Renal cortical epithelial cell (primary cell): ENCODE measurements around the gene SLAIN1. TPM values are rescaled to one million over a fixed set of nuclear protein-coding genes. Genes with fewer than 3 reads are reported as not detected.
A peak's percentile ranks its signal among the peaks of the same experiment; 100 is the strongest.

Experiments used
- DNase-seq: peaks from one replicate; pipeline ENCODE4 v3.0.0-alpha.2; 2011; ENCODE audit warnings: low read depth
- total RNA-seq: library from RNA; depleted of rRNA; stranded (reverse); fragments of >200 nt; gene quantifications from 2 replicates; pipeline ENCODE4 v1.2.3, GENCODE V29; 2014

SLAIN1 gene
- total RNA-seq, 1 donor from 2014 or later, result 5.8 TPM

DNA sequence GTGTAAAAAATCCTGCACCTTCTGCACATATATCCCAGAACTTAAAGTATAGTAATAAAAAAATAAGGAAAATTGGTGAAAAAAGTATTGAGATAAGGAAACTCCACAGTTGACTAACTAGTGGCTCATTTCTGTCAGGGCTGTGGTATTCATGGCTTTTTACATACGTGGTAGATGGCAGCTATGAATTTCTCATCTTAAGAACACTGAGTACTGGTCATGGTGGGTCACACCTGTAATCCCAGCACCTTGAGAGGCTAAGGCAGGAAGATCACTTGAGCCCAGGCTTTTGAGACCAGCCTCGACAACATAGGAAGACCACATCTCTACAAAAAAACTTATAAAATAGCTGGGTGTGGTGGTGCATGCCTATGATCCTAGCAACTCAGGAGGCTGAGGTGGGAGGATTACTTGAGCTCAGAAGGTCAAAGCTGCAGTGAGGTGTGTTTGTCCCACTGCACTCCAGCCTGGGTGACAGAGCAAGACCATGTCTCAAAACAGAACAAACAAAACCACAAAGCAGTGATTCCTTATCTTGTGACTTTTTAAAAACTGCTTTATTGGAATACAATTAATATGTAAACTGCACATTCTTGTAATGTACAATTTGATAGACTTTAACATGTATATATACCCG, 16.8 kb downstream of the SLAIN1 start:
- DNase-seq, result no peak

DNA sequence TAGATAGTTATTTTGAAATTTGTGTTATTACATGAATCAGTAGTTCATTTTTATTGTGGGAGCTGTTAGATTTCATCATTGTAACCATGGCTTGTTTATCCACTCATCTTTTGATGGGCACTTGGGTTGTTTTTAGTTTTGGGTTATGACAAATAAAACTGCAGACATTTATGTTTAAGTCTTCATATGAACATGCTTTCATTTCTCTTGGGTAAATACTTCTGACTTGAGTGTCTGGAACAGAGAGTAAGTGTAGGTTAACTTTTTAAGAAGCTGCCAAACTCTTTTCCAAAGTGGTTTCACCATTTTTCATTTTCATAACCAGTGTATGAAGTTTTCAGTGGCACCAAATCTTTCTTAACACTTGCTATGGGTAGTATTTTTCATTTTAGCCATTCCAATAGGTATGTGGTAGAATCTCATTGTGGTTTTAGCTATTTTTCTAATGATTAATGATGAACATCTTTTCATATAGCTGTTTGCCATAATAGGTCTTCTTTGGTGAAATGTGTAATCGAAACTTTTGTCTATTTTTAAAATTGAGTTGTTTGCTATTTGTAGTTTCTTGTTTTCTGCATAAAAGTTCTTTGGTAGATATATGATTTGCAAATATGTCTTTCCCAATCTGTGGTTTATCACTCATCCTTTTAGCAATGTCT, 17.9 kb downstream of the SLAIN1 start:
- DNase-seq, result no peak

DNA sequence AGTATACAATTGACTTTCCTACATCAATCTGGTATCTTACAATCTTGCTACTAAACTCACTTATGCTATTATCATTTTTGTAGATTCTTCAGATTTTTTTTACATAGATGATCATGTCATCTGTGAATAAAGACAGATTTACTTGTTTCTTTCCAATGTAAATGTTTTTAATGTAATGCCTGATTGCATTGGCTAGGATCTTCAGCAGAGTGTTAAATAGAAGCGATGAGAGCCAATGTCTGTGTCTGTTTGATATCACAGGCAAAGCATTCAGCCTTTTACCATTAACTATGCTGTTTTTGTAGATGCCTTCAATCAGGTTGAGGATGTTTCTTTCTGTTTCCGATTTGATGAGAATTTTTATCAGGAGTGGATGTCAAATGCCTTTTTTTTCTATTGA, 19.2 kb downstream of the SLAIN1 start:
- DNase-seq, result no peak

GRCh38 chr13:77717508-77717907, 20.0 kb downstream of the SLAIN1 start:
- DNase-seq, result no peak

DNA sequence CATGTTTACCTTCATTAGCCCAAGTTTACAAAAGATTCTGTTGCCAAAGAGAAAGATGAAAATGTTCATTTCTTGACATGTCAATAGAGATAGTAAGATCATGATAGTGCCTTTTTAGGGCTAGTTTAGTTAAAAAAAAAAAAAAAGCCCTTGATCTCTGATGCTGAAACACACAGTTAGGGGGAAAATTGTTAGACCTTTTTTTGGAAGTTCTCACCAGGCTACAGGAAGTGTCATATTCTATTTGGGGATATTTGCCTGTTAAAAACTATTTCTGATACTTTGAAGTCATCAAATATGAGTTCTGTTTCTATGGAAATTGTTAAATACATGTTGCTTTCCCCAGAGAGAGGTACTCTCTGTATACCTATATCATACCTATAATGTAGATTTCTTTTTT, 21.6 kb downstream of the SLAIN1 start:
- DNase-seq, result no peak

DNA sequence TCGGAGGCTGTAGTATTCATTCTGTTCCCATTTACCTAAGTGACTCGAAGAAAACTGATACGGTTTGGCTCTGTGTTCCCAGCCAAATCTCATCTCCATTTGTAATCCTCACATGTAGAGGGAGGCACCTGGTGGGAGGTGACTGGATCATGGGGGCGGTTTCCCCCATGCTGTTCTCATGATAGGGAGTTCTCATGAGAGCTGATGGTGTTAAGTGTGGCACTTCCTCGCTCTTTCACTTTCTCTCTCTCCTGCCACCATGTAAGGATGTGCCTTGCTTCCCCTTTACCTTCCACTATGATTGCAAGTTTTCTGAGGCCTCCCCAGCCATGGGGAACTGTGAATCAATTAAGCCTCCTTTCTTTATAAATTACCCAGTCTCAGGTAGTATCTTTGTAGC, 23.5 kb downstream of the SLAIN1 start:
- no peak for DNase-seq

DNA sequence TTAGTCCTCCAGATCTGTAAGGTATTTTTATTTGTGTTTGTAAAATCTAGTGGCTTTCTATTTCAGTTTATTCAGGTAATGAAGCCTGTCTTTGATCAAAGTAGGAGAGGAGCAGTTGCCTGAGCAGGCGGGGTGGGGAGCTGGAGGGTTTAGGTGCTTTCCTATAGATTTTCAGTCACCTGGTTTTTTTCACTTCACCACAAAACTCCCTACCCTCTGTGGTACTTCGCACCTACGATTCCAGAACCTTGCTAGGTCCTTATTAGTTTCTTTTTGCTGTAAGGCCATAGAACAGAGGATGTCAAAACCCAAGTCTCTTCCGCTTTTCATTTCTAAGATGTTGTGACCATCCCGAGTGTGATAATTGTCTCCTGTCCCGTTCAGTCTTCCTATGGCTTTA, 26.6 kb downstream of the SLAIN1 start:
- no peak for DNase-seq

GRCh38 chr13:77725071-77725470, 27.6 kb downstream of the SLAIN1 start:
- no peak for DNase-seq

DNA sequence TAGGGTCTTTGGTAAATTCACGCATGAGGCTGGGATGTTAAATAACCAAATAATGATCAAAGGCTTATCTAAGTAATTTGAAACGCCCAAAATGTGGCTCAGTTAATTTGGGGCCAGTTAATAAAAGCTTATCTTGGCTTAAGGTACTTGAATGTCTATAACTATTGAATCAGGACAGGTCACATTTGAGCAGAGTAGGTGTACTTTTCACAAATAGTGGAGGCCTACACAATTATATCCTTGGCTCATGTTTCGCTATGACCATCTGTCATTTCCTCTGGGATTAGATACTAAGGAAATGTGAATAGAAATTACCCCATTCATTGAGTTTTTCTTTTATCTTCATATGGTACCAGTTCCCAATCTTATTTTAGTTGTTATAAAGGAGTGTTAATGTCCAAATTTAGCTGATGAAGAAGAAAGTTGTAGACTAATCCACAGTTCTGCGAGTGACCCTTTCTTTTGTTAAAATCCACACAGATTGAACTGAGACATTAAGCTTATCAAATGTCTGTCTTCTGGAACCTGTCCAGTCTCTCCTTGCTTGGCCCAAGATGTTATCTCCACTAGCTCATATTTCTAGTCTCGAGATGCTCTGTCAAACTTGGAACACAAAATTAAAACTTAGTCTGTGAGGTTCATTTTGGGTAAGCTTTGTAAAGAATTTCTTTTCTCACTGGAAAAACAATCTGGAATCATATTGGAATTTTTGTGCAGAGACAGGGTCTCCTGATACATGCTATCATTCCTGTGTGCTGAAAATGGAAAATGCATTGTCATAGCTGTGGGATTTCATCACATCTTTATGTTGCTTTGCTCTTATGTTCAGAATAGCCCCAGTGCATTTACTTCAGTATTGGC, 31.0 kb downstream of the SLAIN1 start:
- no peak for DNase-seq

DNA sequence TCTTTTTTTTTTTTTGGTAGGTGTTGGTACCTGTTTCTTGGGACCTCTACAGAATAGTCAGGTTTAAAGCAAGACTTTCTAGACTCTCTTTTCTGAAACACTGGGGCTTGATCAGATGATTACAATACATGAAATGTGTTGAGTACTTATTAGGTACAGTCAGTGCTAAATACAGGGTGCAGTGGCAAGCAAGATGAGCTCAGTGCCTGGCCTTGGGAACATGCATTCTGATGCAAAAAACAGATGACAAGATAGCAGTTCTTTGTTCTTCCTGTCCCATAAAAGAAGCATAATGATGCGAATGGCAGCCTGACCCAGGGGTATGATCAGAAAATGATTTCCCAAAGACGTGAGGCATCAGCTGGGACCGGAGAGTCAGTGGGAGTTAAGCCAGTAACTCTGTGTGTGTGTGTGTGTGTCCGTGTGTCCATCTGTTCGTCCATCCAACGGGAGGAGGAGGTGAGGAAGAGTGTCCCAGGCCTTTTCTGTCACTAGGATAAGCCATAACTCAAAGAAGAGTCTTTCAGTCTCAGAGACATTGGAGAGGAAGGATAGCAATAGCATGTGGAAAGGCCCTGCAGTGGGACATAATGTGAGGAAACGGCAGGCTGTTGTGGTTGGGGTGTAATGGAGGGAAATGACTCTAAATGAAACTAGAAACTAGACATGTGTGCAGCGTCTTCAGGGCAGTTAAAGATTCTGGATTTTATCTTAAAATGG, 32.2 kb downstream of the SLAIN1 start:
- DNase-seq, result no peak

DNA sequence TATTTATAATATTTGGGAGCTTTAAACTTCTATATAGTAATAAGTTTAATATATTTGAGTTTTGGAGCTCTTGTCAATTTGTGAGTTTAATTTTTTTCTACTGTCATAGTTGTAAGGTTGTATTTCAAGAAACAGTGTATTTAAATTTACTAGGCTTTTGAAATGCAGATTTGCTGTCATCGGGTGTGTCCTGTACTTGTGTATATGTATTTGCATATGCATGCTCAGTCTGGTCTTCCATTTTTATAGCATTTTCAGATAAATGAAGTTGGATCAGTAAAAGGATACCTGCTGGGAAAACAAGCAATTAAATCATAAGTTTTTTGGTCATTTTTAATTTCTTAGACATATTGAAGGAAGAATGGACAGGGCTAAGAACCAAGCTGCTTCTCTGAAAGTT, 33.1 kb downstream of the SLAIN1 start:
- no peak for DNase-seq

- DNase-seq, result no peak
These were observed 34.8 kb downstream of the SLAIN1 start for GRCh38 chr13:77732287-77732686.

GRCh38 chr13:77733674-77734073, 36.2 kb downstream of the SLAIN1 start:
- DNase-seq, result no peak

DNA sequence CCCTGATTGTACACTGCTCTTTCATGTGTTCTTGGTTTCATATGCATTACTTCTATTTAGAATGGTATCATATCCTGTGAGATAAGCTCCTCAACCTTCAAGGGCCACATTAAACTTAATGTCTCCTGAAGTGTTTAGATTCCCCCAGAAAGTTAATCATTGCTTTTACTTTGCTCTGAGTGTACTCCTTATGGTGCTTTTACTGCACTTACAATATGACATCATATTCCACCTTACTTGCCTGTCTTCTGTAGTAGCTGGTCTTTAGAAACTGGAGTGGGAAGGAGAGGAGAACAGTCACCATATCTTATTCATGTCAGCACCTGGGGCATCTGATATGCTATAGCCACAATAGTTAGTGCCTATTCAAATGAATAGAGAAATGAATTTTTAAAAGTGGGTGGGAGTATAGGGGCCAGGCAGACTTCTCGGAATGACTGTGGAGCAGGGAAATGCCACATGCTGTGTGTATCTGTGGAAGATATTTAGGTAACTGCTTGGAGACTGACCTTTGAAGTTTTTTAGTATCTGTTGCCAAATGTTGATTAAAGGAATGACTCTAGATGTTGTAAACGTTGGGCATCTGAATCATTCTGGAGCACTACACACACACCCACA, 40.2 kb downstream of the SLAIN1 start:
- peak; percentile 17 for DNase-seq

DNA sequence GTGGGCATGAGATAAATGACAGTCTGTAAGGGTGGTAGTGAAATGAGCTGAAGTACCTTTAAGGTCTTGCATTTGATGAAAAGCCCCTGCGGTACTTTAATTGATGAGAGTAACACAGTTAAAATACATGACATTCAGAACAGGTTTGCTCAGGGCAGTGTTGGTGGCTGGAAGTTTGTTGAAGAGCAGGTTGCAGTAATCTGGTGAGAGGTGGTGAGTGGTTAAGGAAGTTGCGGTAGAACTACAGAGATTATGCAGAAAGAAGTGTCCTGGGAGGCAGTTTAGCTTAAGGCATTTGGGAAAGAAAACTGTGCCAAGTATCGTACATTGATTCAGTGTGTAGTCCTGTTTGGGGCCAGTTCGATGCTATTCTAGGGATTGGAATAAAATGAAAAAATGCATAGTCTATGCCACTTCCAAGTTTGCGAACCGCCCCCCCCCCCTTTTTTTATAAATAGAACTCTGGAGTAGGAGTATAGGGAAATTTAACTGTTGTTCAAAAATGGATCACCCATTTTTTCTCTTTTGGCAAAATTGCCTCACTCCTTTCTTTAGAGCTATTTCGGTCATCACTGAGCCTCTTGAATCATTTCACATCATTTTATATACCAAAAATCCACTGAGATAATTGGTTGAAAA, 42.7 kb downstream of the SLAIN1 start:
- no peak for DNase-seq

DNA sequence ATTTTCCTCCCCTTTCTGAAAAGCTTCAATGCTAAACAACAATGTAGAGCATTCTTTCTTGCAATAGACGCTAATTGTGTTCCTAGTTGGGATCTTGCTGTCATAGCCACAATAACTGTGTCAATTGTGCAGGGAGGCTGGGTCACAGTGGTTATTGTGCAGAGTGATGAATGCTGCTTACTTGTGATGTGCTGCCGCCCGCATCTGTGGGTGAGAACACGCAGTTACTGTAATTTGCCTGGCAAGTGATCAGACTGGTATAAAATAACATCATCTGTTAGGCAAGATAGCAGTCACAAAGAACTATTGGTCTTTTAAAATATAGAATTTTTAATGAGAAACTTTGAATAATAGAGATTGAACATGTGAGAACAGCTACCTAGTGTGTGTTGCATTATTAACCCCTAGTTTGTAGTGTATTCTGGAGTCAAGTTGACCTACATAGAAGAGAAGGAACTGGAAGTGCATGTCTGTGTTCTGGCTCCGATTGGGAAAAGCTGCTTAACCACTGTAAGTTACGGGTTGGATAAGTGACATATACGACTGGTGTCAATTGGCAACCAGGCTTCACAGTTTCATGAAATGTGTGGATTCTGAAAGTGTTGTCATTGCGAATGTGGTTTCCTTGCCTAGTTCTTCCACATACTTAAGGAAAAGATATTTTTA, 43.6 kb downstream of the SLAIN1 start:
- DNase-seq, result no peak

DNA sequence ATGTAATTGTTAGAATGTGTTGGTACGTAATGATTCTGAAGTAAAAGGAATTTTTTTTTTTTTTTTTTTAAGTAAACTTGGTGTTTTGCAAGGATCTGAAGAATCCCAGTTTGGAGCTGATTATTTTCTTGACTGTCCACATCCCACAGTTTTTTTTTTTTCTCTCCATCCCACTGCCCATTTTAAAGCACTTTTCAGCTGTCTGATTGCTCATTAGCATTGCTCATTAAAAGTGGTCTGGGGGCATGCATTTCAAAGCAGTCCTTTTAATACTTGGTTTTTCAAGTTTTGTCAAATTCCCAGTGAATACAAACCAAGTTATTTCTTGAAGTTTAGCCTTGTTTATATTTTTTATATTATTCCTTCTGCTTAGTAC, 44.1 kb downstream of the SLAIN1 start:
- DNase-seq, result no peak

DNA sequence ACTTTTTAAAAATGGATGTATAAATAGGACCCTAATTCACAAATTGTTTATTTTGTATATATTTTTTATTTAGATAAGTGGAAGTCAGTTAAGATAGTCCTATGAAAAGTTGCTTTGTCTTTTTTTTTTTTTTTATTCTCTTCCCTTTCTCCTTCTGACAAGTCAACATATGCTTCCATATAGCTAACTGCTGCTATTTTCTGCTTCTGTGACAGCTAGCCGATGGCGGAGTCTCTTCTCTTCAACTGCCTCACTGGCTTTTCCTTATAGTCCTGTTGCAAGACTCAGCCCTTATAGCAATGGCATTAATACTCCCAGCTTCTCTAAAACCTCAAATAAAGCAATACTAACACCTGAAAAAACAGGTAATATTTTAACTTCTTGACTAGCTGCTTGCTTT, 45.3 kb downstream of the SLAIN1 start:
- DNase-seq, result no peak

- no peak for DNase-seq
These were observed 48.3 kb downstream of the SLAIN1 start for GRCh38 chr13:77745784-77746183.

DNA sequence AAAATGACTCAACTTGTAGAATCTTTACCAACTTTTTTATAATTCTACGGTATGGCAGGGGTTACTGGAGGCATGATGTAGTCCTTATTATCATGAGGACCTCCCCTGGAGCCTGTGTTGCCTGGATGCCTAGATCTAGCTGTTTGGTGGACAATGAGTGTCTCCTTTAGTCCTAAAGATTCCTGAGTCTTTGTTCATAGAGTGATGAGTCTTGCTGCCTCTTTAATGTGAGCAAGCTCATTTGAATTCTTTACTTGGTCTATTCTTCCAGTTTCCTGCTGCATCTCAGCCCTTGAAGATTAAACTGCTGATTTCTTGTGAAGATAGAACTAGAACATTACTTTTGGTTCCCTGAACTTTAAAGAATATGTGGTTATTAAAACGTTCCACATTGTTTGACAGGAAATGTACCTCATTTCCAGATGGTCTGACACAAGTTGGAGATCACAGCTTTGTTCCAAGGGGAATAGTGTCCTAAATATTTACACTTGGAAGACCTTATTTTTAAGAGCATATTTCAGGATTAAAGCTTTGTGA, 51.9 kb downstream of the SLAIN1 start:
- no peak for DNase-seq
